ENCODE results near the gene GOLGA8B. TPM values are rescaled to one million over a fixed set of nuclear protein-coding genes. Genes with fewer than 3 reads are reported as not detected.
"Not testable (repeated sequence)": the region's sequence is repeated elsewhere in the genome, so short reads cannot be mapped to it uniquely, and the experiment has no call there.

GOLGA8B gene
- total RNA-seq, 4 donors from 2014 or later: 59.3 to 120 (median 86.5) TPM

DNA sequence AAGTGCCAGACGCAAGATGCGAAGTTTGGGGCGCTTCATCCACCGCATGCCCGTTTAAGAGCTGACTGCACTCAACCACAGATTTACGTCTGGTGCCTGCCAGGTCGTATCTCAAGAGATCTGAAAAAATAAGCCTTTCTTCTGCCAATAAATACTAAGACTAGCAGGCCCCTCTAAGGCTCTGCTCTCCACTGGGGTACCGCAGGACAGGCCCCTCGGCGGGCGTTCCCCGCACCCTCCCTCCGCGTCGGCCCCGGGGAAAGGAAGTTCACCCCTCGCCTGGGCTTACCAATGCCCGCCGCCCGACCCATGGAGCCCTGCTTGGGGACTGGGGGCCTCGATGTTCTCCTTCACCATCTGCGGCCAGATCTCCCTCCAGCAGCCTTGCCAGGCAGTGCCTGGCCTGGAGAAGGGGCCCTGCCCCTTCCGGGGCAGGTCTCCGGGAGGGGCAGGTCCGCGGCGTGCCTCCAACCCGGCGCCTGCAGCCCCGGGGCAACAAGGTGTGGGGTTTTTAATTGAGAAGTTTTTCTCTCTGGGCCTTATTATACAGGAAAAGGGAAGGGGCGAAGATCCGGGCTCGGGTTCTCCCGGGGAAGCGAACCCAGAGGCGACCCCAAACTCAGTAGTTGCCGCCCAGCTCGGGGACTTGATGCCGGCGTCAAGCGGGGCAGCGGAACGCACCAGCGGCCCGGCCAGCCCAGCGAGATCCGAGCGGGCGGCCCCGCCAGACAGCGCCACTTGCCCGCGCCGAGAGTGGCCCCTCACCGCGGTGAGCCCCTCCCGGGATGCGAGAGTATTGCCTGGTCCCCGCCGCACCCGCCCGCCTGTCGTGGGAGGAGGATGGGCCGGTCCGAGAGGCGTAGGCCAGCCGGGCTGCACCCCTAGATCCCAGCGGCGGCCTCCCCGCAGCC lies 735 bp downstream of the GOLGA8B start:
- DNase-seq (ENCODE audit: low spot score): no peak
- TF ChIP-seq, protein P1, sequence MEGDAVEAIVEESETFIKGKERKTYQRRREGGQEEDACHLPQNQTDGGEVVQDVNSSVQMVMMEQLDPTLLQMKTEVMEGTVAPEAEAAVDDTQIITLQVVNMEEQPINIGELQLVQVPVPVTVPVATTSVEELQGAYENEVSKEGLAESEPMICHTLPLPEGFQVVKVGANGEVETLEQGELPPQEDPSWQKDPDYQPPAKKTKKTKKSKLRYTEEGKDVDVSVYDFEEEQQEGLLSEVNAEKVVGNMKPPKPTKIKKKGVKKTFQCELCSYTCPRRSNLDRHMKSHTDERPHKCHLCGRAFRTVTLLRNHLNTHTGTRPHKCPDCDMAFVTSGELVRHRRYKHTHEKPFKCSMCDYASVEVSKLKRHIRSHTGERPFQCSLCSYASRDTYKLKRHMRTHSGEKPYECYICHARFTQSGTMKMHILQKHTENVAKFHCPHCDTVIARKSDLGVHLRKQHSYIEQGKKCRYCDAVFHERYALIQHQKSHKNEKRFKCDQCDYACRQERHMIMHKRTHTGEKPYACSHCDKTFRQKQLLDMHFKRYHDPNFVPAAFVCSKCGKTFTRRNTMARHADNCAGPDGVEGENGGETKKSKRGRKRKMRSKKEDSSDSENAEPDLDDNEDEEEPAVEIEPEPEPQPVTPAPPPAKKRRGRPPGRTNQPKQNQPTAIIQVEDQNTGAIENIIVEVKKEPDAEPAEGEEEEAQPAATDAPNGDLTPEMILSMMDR (IDR thresholded peaks at IDR 0.05): no peak
- ATAC-seq (ENCODE audit: low FRiP score): peak; percentile 41

DNA sequence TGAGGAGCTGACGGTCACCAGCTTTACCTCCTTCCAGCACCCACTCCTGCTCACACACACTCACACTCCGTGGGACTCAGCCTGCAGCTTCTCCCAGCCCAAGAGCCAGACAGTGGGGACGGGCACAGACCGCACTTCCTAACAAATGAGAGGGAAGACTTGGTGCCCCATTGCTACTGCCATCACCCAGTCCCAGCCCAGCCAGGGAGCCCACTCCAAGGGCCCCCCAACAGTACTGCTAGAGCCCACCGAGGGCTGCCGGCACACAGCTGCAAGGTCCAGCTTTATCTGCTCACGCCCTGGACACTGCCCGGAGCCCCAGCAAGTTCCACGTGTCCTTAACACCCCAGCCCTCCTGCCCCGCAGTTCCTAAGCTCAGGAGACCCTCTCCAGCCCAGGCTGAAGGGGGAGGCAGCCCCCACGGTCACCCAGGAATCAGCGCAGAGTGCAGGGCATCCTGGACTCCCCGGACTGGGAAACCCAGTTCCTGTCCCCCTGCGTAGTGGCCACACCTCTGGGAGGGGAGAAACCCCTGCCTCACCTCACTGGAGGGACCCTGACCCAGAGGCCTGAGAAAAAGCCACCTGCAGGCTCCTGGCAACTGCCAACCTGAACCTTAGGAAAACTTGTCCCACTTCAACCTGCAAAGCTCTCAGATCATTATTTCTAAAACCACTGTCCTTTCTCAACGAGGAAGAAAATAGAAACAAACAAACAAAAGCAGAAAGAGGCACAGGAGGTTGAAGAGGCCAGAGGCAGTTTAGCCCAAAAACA lies 1.6 kb downstream of the GOLGA8B start:
- not testable (repeated sequence) for DNase-seq (ENCODE audit: low spot score); ATAC-seq (ENCODE audit: low FRiP score)

DNA sequence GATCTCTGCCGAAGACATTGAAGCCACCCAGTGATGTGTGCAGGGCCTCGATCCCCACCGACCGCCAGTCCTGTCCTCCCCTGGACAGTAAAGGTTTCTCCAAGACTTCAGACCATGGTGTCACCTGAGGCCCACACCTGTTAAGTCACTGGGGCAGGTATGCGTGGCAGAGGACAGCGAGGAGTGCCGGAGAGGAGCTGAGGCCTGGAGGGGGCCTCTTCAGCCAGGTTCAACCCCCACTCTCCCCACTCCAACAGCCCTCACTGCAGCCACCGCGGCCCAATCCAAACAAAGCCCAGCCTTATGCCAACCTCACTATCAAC lies 2.4 kb downstream of the GOLGA8B start:
- TF ChIP-seq, protein P1 (IDR thresholded peaks at IDR 0.05): no peak
- no peak for ATAC-seq (ENCODE audit: low FRiP score)
- no peak for DNase-seq (ENCODE audit: low spot score)

- not testable (repeated sequence) for ATAC-seq (ENCODE audit: low FRiP score); DNase-seq (ENCODE audit: low spot score)
These were observed 3.0 kb downstream of the GOLGA8B start for GRCh38 chr15:34580251-34581042.

- DNase-seq (ENCODE audit: low spot score): no peak
- TF ChIP-seq, protein P1 (IDR thresholded peaks at IDR 0.05): no peak
- no peak for ATAC-seq (ENCODE audit: low FRiP score)
These were observed 5.2 kb downstream of the GOLGA8B start for GRCh38 chr15:34578283-34578674.

DNA sequence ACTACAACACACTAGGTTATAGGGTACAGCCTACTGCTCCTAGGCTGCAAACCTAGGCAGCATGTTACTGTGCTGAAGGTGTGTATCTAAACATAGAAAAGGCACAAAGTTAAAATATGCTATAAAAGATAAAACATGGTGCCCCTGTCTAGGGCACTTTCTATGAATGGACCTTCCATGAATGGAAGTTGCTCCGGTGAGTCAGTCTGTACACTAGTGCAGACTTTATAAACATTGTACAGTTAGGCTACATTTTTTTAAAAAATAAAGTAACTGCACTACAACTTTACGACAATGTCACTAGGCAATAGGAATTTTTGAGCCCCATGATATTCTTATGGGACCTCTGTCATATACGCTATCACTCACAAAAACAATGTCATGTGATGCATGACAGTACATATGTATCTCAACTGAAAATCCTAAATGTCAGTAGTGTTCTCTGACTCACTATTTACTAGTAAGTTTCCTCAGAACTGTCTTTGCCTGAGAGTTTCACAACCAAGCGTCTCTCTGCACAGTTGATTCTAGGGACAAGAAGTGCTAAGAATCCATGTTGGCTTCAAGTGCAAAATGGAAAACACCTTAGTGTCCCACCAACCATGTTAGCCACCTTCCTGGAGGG lies 5.7 kb downstream of the GOLGA8B start:
- not testable (repeated sequence) for ATAC-seq (ENCODE audit: low FRiP score); DNase-seq (ENCODE audit: low spot score)

DNA sequence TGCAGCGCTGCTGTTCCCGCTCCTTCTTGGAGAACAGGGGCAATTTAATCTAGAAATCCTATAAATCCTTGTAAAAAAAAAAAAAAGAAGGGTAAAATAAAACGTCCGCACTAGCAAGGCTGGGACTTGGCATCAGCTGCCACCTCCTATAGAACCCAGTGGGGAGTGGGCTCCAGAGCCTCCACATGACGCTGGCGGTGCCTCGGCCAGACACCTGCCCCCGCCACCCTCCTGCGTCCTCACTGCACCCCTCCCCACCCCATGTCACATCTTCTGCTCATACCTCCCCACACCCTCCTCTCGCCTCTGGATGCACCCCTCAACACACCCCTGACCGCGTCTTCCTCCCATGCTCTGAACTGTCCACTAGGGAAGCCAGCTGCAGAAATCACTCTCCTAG lies 8.4 kb downstream of the GOLGA8B start:
- not testable (repeated sequence) for DNase-seq (ENCODE audit: low spot score); ATAC-seq (ENCODE audit: low FRiP score)

DNA sequence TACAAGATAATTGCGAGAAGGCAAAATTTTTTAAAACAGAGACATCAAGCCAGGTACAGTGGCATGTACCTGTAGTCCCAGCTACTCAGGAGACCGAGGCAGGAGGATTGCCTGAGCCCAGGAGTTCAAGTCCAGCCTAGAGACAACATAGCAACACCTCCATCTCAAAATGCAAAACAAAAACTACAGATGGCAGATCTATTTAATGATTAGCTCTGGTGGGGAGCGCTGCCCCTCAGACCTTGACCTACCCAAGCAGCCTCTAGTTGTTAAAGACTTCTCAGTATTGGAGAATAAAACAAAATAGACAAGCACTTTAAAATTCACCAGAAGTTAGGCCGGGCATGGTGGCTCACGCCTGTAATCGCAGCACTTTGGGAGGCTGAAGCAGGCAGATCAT lies 10.5 kb downstream of the GOLGA8B start:
- not testable (repeated sequence) for DNase-seq (ENCODE audit: low spot score); ATAC-seq (ENCODE audit: low FRiP score)

GRCh38 chr15:34572019-34572641 lies 11.3 kb downstream of the GOLGA8B start:
- not testable (repeated sequence) for ATAC-seq (ENCODE audit: low FRiP score); DNase-seq (ENCODE audit: low spot score)

DNA sequence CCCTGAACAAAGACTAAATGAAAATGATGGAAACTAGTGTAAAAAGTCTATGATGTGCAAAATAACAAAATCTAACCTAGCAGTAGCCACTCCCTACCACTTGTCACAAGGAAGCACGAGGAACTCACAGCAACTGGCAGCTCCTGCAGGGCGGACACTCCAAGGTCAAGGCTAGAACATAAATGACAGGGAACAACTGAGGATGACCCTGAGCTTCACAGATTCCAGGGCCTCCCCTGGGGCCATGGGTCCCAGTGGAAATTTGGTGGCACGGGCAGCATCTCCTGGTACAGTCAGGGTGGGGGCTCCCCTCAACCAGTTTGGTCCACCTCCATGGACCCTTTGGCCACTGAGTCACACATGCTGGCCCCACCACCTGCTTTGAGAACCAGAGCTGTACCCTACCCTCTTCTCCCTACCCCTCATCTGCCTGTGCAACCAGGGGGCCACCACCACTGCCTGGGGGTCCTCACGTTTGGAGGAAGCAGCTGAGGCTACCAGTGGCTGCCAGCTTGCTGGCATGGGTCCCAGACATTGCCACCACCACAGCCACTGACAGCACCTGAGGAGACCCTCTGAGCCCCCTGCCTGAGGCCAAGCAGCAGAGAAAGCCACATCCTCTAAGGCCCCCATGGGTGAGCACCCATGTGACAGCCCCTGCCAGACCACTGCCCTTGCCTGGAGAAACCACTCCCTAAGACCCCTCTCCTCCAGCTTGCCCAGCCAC lies 13.6 kb downstream of the GOLGA8B start:
- not testable (repeated sequence) for DNase-seq (ENCODE audit: low spot score); ATAC-seq (ENCODE audit: low FRiP score)

GRCh38 chr15:34567174-34567573 lies 16.3 kb downstream of the GOLGA8B start:
- ATAC-seq (ENCODE audit: low FRiP score); DNase-seq (ENCODE audit: low spot score): not testable (repeated sequence)

DNA sequence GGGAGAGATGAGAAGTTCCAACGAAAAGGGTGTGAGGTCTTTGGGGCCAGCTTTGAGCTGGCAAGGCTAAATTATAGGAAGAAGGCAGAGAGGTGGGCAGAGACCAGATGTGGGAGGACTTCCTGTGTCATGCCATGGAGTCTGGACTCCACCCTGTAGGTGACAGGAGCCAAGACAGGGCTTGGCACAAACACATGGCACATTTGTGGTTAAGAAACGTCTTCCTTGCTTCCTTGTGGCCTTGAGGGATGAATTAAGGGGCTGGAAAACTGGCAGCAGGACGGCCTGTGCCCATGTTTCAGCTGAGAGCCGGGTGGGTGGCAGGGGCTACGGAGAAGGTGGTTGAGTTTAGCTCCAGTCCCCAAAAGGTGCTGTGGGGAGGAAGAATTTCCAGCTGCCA lies 18.7 kb downstream of the GOLGA8B start:
- ATAC-seq (ENCODE audit: low FRiP score); DNase-seq (ENCODE audit: low spot score): not testable (repeated sequence)

DNA sequence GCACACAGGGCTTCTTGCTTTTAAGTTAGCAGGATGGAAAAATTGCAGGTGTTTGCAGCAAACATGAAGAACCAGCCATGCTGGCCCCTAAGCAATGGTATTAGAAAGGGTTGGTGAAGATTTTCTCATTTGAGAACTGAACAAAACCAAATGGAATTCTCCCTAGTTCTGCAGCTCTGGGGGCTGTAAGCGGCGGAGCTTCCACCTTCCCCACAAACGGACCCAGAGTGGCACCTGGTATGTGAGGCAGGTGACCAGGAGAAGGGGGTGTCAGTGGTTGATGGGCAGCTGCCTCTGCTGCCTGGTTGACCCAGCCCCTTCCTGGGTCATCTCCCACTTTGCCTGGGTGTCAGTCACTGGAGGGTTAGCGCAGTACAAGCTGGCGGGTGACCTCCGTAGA lies 22.6 kb downstream of the GOLGA8B start:
- ATAC-seq (ENCODE audit: low FRiP score); DNase-seq (ENCODE audit: low spot score): not testable (repeated sequence)
